H1 (cell line): ENCODE data around the gene ZBTB2. TPM values are rescaled to one million over a fixed set of nuclear protein-coding genes. Genes with fewer than 3 reads are reported as not detected.

Experiments
- CTCF ChIA-PET: fragments of 300-600 bp; sonication (Branson Sonifier 250); formaldehyde crosslinking; loops from one replicate; lab custom pipeline; 2021; ENCODE audit not compliant: partially characterized antibody; lab: Charles Lee
- POLR2A ChIA-PET: fragments of 300-600 bp; sonication (Branson Sonifier 250); formaldehyde crosslinking; loops from one replicate; lab custom pipeline; 2021; ENCODE audit warnings: inconsistent platforms; ENCODE audit not compliant: partially characterized antibody; lab: Charles Lee
- DNase-seq, 2 experiments: peaks; one replicate each; pipeline versions ENCODE4 v3.0.0 to v3.0.0-alpha.2; 2010 to 2022; ENCODE audit warnings: low spot score in 2 of 2, low read depth in 1 of 2, mixed read lengths in 1 of 2
- FAIRE-seq: peaks from 2 replicates; lab custom pipeline; 2011; peaks lifted over from hg19 to GRCh38; lab: Jason Lieb, UNC
- H2AFZ ChIP-seq: 2 replicates; pipeline ENCODE4 v1.8.1; 2012; ENCODE audit warnings: low read length, inconsistent platforms
- H2AK5ac ChIP-seq: 2 replicates; pipeline ENCODE4 v1.6.1; 2013; ENCODE audit warnings: low read depth, low read length
- H2BK120ac ChIP-seq: replicated peaks from 2 replicates; pipeline ENCODE3; 2013; ENCODE audit warnings: low read depth, low read length, inconsistent platforms
- H2BK12ac ChIP-seq: 2 replicates; pipeline ENCODE4 v1.6.1; 2013; ENCODE audit warnings: low read depth, low read length
- H2BK15ac ChIP-seq: 2 replicates; pipeline ENCODE4 v1.6.1; 2013; ENCODE audit warnings: low read length
- H2BK20ac ChIP-seq: 2 replicates; pipeline ENCODE4 v1.6.1; 2013; ENCODE audit warnings: low read length
- H2BK5ac ChIP-seq: 2 replicates; pipeline ENCODE4 v1.6.1; 2013; ENCODE audit warnings: low read depth, low read length
- H3K14ac ChIP-seq: 2 replicates; pipeline ENCODE4 v1.6.1; 2013; ENCODE audit warnings: inconsistent platforms; ENCODE audit not compliant: insufficient read length
- H3K18ac ChIP-seq: 2 replicates; pipeline ENCODE4 v1.6.1; 2013; ENCODE audit warnings: low read length; ENCODE audit errors: extremely low read depth
- H3K23ac ChIP-seq: 2 replicates; pipeline ENCODE4 v1.6.1; 2013; ENCODE audit warnings: inconsistent platforms; ENCODE audit not compliant: insufficient read length
- H3K23me2 ChIP-seq: 2 replicates; pipeline ENCODE4 v1.6.1; 2013; ENCODE audit warnings: low read depth, low read length
- H3K27ac ChIP-seq: 2 replicates; pipeline ENCODE4 v1.6.1; 2011; ENCODE audit warnings: low read depth, low read length, inconsistent platforms
- H3K27me3 ChIP-seq, 4 experiments: replicated peaks in 1 of 4; 1 replicate in 1 of 4; 2 replicates in 3 of 4; pipeline versions ENCODE4 v1.6.1 to v1.8.1; 2011 to 2013; ENCODE audit warnings: low read length in 3 of 4, mild to moderate bottlenecking in 3 of 4, inconsistent platforms in 2 of 4, mixed read lengths in 2 of 4, moderate library complexity in 1 of 4; ENCODE audit not compliant: control insufficient read depth in 3 of 4, insufficient read depth in 3 of 4; ENCODE audit errors: extremely low read depth in 1 of 4
- H3K36me3 ChIP-seq, 4 experiments: 2 replicates each; pipeline versions ENCODE4 v1.6.1 to v1.8.1; 2011 to 2013; ENCODE audit warnings: mild to moderate bottlenecking in 4 of 4, low read length in 3 of 4, moderate library complexity in 2 of 4, control low read depth in 1 of 4, inconsistent platforms in 1 of 4; ENCODE audit not compliant: insufficient read depth in 4 of 4, control insufficient read depth in 2 of 4
- H3K4ac ChIP-seq: replicated peaks from 2 replicates; pipeline ENCODE3; 2013; ENCODE audit warnings: low read length, low read depth, mixed read lengths, inconsistent platforms; ENCODE audit not compliant: insufficient read length
- H3K4me1 ChIP-seq, 4 experiments: replicated peaks in 1 of 4; 1 replicate in 1 of 4; 2 replicates in 3 of 4; pipeline versions ENCODE4 v1.6.1 to v1.8.1; 2011 to 2013; ENCODE audit warnings: low read length in 3 of 4, inconsistent platforms in 2 of 4, mixed read lengths in 1 of 4; ENCODE audit not compliant: insufficient read depth in 4 of 4, control insufficient read depth in 3 of 4
- H3K4me2 ChIP-seq, 2 experiments: 2 replicates each; pipeline versions ENCODE4 v1.6.1 to v1.8.1; 2011 to 2013; ENCODE audit warnings: low read depth in 2 of 2, low read length in 2 of 2, control low read depth in 1 of 2, inconsistent platforms in 1 of 2, mild to moderate bottlenecking in 1 of 2; ENCODE audit not compliant: insufficient read depth in 1 of 2
- H3K4me3 ChIP-seq, 4 experiments: fragments of 200-600, 300-600 bp in 1 of 4; sonication (generic), shearing (Covaris generic), sonication (Bioruptor Twin) in 1 of 4; 2 replicates each; pipeline versions ENCODE4 v1.5.1 to v1.8.1; 2011 to 2016; ENCODE audit warnings: low read length in 4 of 4, low read depth in 3 of 4, control low read depth in 2 of 4, inconsistent platforms in 2 of 4, mild to moderate bottlenecking in 2 of 4, mixed read lengths in 1 of 4, moderate library complexity in 1 of 4; ENCODE audit not compliant: insufficient read depth in 2 of 4; ENCODE audit errors: extremely low read depth in 1 of 4
- H3K56ac ChIP-seq: replicated peaks from 2 replicates; pipeline ENCODE3; 2013; ENCODE audit warnings: low read depth, mild to moderate bottlenecking, mixed read lengths, low read length, inconsistent platforms; ENCODE audit not compliant: insufficient read length
- H3K79me1 ChIP-seq: 2 replicates; pipeline ENCODE4 v1.6.1; 2013; ENCODE audit warnings: low read depth, low read length, control low read depth
- H3K79me2 ChIP-seq, 2 experiments: 2 replicates each; pipeline versions ENCODE4 v1.6.1 to v1.8.1; 2012 to 2013; ENCODE audit warnings: low read length in 2 of 2, mild to moderate bottlenecking in 2 of 2, inconsistent platforms in 1 of 2; ENCODE audit not compliant: insufficient read depth in 2 of 2, control insufficient read depth in 1 of 2
- H3K9ac ChIP-seq, 4 experiments: replicated peaks in 1 of 4; 1 replicate in 1 of 4; 2 replicates in 3 of 4; pipeline versions ENCODE4 v1.6.1 to v1.8.1; 2011 to 2013; ENCODE audit warnings: low read depth in 3 of 4, low read length in 3 of 4, control low read depth in 2 of 4, mild to moderate bottlenecking in 2 of 4, moderate library complexity in 2 of 4, inconsistent platforms in 1 of 4; ENCODE audit errors: extremely low read depth in 1 of 4
- H3K9me3 ChIP-seq, 2 experiments: 2 replicates each; pipeline versions ENCODE4 v1.6.1 to v1.8.1; 2012 to 2013; ENCODE audit warnings: mild to moderate bottlenecking in 2 of 2, moderate library complexity in 2 of 2, control low read depth in 1 of 2, inconsistent platforms in 1 of 2, low read depth in 1 of 2, low read length in 1 of 2, mixed read lengths in 1 of 2; ENCODE audit not compliant: insufficient read depth in 2 of 2
- H4K20me1 ChIP-seq, 2 experiments: replicated peaks in 1 of 2; 2 replicates each; pipeline versions ENCODE3 to v1.8.1; 2011 to 2013; ENCODE audit warnings: inconsistent platforms in 2 of 2, low read length in 2 of 2, mild to moderate bottlenecking in 1 of 2; ENCODE audit not compliant: insufficient read depth in 2 of 2, control insufficient read depth in 1 of 2
- H4K5ac ChIP-seq: 2 replicates; pipeline ENCODE4 v1.6.1; 2013; ENCODE audit warnings: low read length, low read depth, mixed read lengths, inconsistent platforms; ENCODE audit not compliant: insufficient read length
- H4K8ac ChIP-seq: 2 replicates; pipeline ENCODE4 v1.8.0; 2013; ENCODE audit warnings: mild to moderate bottlenecking, moderate library complexity, low read length, inconsistent platforms; ENCODE audit not compliant: insufficient read depth; ENCODE audit errors: extremely low read depth
- H4K91ac ChIP-seq: replicated peaks from 2 replicates; pipeline ENCODE3; 2013; ENCODE audit warnings: low read length, mixed read lengths, inconsistent platforms; ENCODE audit not compliant: insufficient read length
- CHD1 ChIP-seq: IDR thresholded peaks from 2 replicates; pipeline ENCODE4 v1.6.1; 2012; ENCODE audit warnings: low read depth, low read length, improper control_type of control experiment
- CTBP2 ChIP-seq: IDR thresholded peaks from 2 replicates; pipeline ENCODE4 v1.7.0; 2011; ENCODE audit warnings: borderline replicate concordance, mild to moderate bottlenecking, moderate library complexity, mixed read lengths, low read length; ENCODE audit not compliant: insufficient read depth, insufficient read length
- E2F6 ChIP-seq: IDR thresholded peaks from 2 replicates; pipeline ENCODE4 v1.6.1; 2012; ENCODE audit warnings: inconsistent platforms
- KDM5A ChIP-seq: fragments of 200-600 bp; IDR thresholded peaks from 2 replicates; pipeline ENCODE4 v1.7.1; 2012; ENCODE audit warnings: mild to moderate bottlenecking, low read length, inconsistent platforms, mixed read lengths
- NRF1 ChIP-seq: IDR thresholded peaks from 2 replicates; pipeline ENCODE4 v1.6.1; 2011; ENCODE audit warnings: mild to moderate bottlenecking, low read depth, low read length, improper control_type of control experiment
- POLR2A ChIP-seq, 2 experiments: IDR thresholded peaks; 1 replicate in 1 of 2; 2 replicates in 1 of 2; pipeline ENCODE4 v1.6.1; 2011; ENCODE audit warnings: low read depth in 2 of 2, low read length in 2 of 2, mild to moderate bottlenecking in 2 of 2; ENCODE audit errors: control extremely low read depth in 1 of 2
- SP2 ChIP-seq: IDR thresholded peaks from 2 replicates; pipeline ENCODE4 v1.6.1; 2012; ENCODE audit warnings: mild to moderate bottlenecking, low read length, inconsistent platforms
- SUZ12 ChIP-seq: fragments of 200-600 bp; sonication (generic); IDR thresholded peaks from 2 replicates; pipeline ENCODE4 v1.6.1; 2012; ENCODE audit warnings: mild to moderate bottlenecking, inconsistent platforms, low read length, moderate library complexity, mixed read lengths
- TBP ChIP-seq: IDR thresholded peaks from 2 replicates; pipeline ENCODE4 v1.6.1; 2011; ENCODE audit warnings: low read depth, low read length, improper control_type of control experiment
- WGBS, 2 experiments: shearing (Covaris generic) in 1 of 2; methylation state at CpG; one replicate each; pipeline versions ENCODE4 v1.1.6 to v1.1.7; 2013 to 2015; ENCODE audit warnings: low lambda C conversion rate in 2 of 2, mixed read lengths in 2 of 2, inconsistent platforms in 1 of 2, low coverage in 1 of 2, missing lambda C conversion rate in 1 of 2; ENCODE audit not compliant: insufficient replicate concordance in 2 of 2, insufficient coverage in 1 of 2, insufficient read length in 1 of 2; ENCODE audit errors: extremely low coverage in 1 of 2, missing lambda C conversion rate in 1 of 2; 5-methylcytosine and 5-hydroxymethylcytosine counted together
- polyA plus RNA-seq, 7 experiments: library from polyadenylated mRNA; depleted of rRNA in 3 of 7; stranded (reverse) in 5 of 7; unstranded in 2 of 7; fragments of >200 nt in 5 of 7; fragments of 200-250 nt in 2 of 7; gene quantifications; 1 replicate in 5 of 7; 2 replicates in 1 of 7; 4 replicates in 1 of 7; pipeline versions ENCODE4 v1.2.1 to v1.2.3, GENCODE V29; 2011 to 2013; ENCODE audit warnings: missing spikeins in 2 of 7, mixed read lengths in 2 of 7
- total RNA-seq: library from RNA; stranded (reverse); fragmentation: NEBNext Ultra II Directional; extraction: Animal tissue kit (Norgen Biotek cat#: 25700); gene quantifications from 2 replicates; pipeline ENCODE4 v1.2.1, GENCODE V29; 2021

ZBTB2 gene
- total and polyA plus RNA-seq, 2 of the 8 experiments (the other 6 are each of a cell fraction or from before 2014, with no cell fraction given) = 16.1 to 23.7 TPM

GRCh38 chr6:151350442-151351145 is 40.8 kb downstream of the ZBTB2 start:
- Histone ChIP-seq H3K23me2 (no peaks in the 10 kb centered on the region; the same call in 1 of the 2 replicates), H2BK12ac (no peak overlapping the region), H3K36me3 (no peaks in the 10 kb centered on the region), H2BK15ac (no peak overlapping the region), H2BK20ac (no peak overlapping the region), H3K79me2 (no peaks in the 10 kb centered on the region), H3K9ac (no peak overlapping the region), H3K4me2 (no peak overlapping the region), H4K5ac (no peak overlapping the region), H3K23ac (no peak overlapping the region), H3K18ac (no peak overlapping the region), H3K27ac (no peak overlapping the region), H4K91ac (no peak overlapping the region), H4K8ac (no peak overlapping the region), H3K9me3 (no peaks in the 10 kb centered on the region), H2AFZ (no peak overlapping the region), H3K27me3 (no peaks in the 10 kb centered on the region), H2BK5ac (no peak overlapping the region), H3K79me1 (no peaks in the 10 kb centered on the region), H3K4me3 (no peak overlapping the region), H2BK120ac (no peak overlapping the region)
- 93% methylated on average over 20 of the region's 20 CpGs; no CpG with 5 or more reads in 1 of the 2 experiments for WGBS, 2 experiments
- no peak for DNase-seq
- ChIA-PET POLR2A (interaction anchor here (0.9 kb wide), 1 partner anchor 39 kb away, joined by 3 read pairs; no protein-coding TSS in a partner anchor), CTCF (interaction anchor here (0.9 to 1.0 kb wide), 4 partner anchors 20 to 336 kb away, joined by 3 read pairs; no protein-coding TSS in a partner anchor)
- FAIRE-seq = no peak
- TF ChIP-seq NRF1 (no peak), E2F6 (no peak), KDM5A (no peak), CTBP2 (no peak), SP2 (no peak), SUZ12 (no peak), TBP (no peak), CHD1 (no peak), POLR2A (IDR thresholded peaks at IDR 0.05; ENCODE audit: control extremely low read depth in 1 of 2, low read depth in 2 of 2, low read length in 2 of 2) (no peak)
- TF ChIP-seq, all 59 proteins: peak for 0
- Histone ChIP-seq H4K20me1 (peaks cover 0 to 2% of the 10 kb centered on the region in 2 experiments), H2AK5ac (no peak overlapping the region), H3K14ac (no peak overlapping the region), H3K56ac (no peak overlapping the region), H3K4ac (no peak overlapping the region), H3K4me1 (no peaks in the 10 kb centered on the region)
